ENCODE results near the gene POLD3.

Gene POLD3

GRCh38 chr11:74676596-74676995 lies 84.2 kb downstream of the POLD3 start:
- no peak for DNase-seq

GRCh38 chr11:74677131-74677530 lies 84.7 kb downstream of the POLD3 start:
- no peak for DNase-seq

- DNase-seq, result no peak
These were observed 85.7 kb downstream of the POLD3 start for GRCh38 chr11:74678041-74678440.

- DNase-seq, result no peak
These were observed 86.5 kb downstream of the POLD3 start for GRCh38 chr11:74678591-74679512.

GRCh38 chr11:74679513-74679865 lies 87.1 kb downstream of the POLD3 start:
- DNase-seq, result no peak

- no peak for DNase-seq
These were observed 87.8 kb downstream of the POLD3 start for GRCh38 chr11:74680035-74680671.

- DNase-seq, result no peak
These were observed 88.5 kb downstream of the POLD3 start for GRCh38 chr11:74680703-74681531.

- DNase-seq, result no peak
These were observed 89.6 kb downstream of the POLD3 start for GRCh38 chr11:74681686-74682651.

- DNase-seq, result no peak
These were observed 90.4 kb downstream of the POLD3 start for GRCh38 chr11:74682731-74683278.

- DNase-seq, result no peak
These were observed 91.0 kb downstream of the POLD3 start for GRCh38 chr11:74683279-74683871.

GRCh38 chr11:74683941-74684481 lies 91.6 kb downstream of the POLD3 start:
- DNase-seq, result no peak

GRCh38 chr11:74684661-74685060 lies 92.3 kb downstream of the POLD3 start:
- no peak for DNase-seq

- DNase-seq, result no peak
These were observed 93.0 kb downstream of the POLD3 start for GRCh38 chr11:74685338-74685737.

- no peak for DNase-seq
These were observed 93.5 kb downstream of the POLD3 start for GRCh38 chr11:74685905-74686304.

GRCh38 chr11:74686792-74687191 lies 94.4 kb downstream of the POLD3 start:
- DNase-seq, result no peak

- DNase-seq, result no peak
These were observed 95.0 kb downstream of the POLD3 start for GRCh38 chr11:74687237-74688023.

GRCh38 chr11:74689666-74690065 lies 97.3 kb downstream of the POLD3 start:
- no peak for DNase-seq

GRCh38 chr11:74691755-74692154 lies 99.4 kb downstream of the POLD3 start:
- DNase-seq, result no peak
